Measurements from ENCODE around the gene PLEKHO2.

Gene PLEKHO2

GRCh38 chr15:64892847-64893403 lies 51.2 kb downstream of the PLEKHO2 start:
- DNase-seq (ENCODE audit: low spot score), result peak; percentile 42

- DNase-seq (ENCODE audit: low spot score), result peak; percentile 100
Observed at GRCh38 chr15:64893481-64894394, 52.0 kb downstream of the PLEKHO2 start.

DNA sequence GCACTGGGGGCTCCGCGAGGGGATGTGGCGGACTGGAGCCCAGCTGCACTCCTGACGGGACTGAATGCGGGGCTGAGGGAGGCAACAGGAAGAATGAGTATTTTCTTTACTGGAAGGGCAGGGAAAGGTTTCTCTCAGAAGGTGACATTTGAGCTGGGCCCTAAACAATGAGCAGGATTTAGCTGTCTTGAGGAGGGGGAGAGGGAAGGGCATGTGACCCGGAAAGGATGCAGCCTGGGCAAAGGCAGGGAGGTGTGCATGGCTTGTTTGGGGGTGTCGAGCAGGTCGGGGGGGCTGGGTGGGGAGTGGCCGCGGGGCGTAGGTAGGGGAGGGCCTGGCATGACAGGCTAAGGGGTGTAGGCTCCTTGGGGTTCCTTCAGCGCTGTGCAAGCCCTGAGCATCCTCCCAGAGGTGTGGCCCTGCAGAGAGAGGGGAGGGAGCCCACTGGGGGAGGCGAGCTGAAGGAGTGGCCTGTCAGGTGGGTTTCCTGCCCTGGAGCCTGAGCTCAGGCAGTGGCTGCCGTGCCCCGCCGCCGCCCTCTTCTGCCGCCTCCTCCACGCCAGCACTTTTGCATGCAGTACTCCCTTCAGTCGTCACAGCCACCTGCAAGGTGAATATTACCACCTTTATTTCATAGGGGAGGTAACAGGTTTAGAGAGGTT lies 52.8 kb downstream of the PLEKHO2 start:
- DNase-seq (ENCODE audit: low spot score), result peak; percentile 86

GRCh38 chr15:64895285-64896065 lies 53.8 kb downstream of the PLEKHO2 start:
- DNase-seq (ENCODE audit: low spot score), result peak; percentile 72

GRCh38 chr15:64896371-64897069 lies 54.8 kb downstream of the PLEKHO2 start:
- no peak for DNase-seq (ENCODE audit: low spot score)

DNA sequence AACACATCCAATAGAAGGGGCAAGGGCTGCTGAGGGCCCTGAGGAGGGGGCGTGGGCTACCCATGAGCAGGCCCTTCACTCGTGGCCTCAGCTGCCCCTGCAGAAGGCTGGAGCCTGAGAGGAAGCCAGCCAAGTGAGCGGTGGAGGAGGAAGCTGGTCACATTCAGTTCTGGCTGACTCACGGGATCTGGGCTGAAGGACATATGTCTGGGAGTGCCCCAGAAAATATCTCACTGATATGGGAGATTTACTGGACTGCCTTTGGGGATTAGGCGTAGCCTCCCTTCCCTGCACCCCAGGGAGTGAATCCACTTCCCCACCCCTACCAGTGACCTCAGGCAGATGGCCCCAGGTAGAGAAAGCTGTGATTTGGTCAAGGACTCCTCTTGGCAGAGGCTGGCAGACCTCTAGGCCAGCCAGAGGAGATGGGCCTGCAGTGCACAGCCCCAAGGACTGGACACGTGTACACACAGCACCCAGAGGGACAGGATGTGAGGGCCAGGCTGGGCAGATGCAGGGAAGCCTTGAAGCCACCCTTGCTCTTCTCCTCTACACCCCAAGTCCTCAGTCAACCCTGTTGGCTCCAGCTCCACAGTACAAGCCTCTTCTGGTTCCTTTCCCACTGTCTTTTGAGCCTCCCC lies 55.8 kb downstream of the PLEKHO2 start:
- no peak for DNase-seq (ENCODE audit: low spot score)

DNA sequence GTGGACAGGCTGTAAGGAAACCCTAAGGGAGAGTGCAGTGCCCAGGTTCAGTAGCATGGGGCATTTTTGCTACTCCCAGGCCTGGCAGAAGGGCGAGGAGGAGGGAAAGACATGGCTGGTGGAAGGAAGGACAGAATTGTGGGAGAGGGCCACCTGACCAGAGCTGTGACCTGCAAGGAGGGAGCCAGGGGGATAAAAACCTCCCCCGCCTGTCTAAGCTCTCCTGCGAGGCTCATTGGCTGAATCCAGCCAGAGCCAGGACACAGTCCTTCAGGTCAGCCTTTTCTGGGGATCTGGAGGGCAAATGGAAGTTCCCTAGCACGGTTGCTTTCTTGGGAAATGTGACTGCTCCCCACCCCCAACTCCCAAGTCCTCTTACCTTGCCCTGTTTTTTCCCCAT lies 56.7 kb downstream of the PLEKHO2 start:
- DNase-seq (ENCODE audit: low spot score), result no peak

DNA sequence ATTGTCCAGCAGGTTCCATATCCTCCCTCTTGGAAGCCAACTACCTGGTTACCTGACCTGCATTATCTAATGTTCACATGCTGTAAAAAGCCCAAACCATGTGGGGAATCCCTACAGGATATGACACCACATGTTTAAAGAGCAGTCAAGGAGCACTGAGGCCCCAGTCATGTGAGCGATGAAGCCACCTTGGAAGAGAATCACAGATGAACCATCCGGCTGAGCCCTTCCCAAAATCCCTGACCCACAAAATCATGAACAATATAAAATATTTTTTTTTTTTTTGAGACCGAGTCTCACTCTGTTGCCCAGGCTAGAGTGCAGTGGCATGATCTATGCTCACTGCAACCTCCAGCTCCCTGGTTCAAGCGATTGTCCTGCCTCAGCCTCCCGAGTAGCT lies 59.4 kb downstream of the PLEKHO2 start:
- DNase-seq (ENCODE audit: low spot score), result no peak

DNA sequence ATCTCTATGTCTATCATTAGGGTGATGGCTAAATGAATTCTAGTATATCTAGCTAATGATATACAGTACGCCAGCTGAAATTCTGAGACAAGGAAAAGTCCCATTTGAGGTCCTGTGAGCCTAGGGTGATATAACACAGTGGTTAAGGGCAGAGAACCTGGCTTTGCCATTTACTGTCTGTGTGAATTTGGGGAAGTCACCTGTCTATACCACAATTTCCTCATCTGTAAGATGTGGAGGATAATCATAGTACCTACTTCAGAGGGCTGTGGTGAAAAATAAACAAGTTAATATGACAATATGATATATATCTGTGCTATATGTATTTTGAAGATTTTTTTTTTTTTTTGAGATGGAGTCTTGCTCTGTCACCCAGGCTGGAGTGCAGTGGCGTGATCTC lies 60.2 kb downstream of the PLEKHO2 start:
- DNase-seq (ENCODE audit: low spot score), result no peak

DNA sequence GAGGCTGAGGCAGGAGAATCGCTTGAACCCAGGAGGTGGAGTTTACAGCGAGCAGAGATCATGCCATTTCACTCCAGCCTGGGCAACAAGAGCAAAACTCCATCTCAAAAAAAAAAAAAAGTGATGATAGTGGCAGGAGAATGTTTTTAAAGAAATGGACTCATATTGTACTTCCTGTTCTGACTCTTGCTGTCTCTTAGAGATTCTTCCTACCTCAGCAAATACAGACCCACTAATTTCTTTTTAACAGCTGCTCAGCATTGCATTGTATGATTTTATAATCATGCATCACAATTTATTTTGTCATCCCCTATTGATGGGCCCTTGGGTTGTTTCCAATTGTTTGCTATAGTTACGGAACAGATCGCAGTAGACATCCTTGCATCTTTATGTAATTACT lies 61.1 kb downstream of the PLEKHO2 start:
- no peak for DNase-seq (ENCODE audit: low spot score)

GRCh38 chr15:64903326-64903950 lies 61.7 kb downstream of the PLEKHO2 start:
- no peak for DNase-seq (ENCODE audit: low spot score)

DNA sequence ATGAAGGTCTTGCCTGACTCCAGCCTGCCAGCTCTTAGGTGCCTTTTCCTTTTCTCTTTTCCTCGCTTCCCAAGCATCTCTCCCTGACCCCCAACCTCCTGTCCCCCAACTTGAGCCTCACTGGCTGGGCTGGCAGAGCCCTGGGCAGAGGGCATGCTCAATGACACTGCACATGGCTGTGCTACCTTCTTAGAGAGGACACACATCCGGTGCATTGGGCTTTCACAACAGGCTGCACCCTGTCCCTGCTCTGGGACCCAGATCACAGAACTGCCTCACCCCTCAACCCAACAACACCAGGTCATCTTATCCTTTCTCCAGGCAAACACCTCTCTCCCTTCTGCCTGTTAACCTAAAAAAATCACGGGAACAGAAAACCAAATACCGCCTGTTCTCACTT lies 62.5 kb downstream of the PLEKHO2 start:
- DNase-seq (ENCODE audit: low spot score), result no peak

- peak; percentile 80 for DNase-seq (ENCODE audit: low spot score)
Observed at GRCh38 chr15:64905119-64905831, 63.6 kb downstream of the PLEKHO2 start.

DNA sequence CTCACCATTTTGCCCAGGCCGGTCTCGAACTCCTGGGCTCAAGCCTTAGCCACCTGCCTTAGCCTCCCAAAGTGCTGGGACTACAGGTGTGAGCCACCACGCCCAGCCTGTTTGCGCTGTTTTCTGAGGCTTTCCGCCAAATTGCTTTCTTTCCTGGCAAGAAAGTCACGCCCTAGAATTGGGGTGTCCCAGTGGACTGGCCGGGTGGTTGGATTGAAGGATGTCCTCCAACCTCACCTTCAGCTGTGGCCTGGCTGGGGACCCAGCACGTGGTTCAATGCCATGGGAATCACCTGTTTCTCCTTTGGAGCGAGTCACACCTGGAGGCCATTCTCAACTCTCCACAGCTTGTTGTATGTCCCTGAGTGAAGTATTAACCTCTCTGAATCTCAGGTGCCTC lies 64.2 kb downstream of the PLEKHO2 start:
- DNase-seq (ENCODE audit: low spot score), result no peak

DNA sequence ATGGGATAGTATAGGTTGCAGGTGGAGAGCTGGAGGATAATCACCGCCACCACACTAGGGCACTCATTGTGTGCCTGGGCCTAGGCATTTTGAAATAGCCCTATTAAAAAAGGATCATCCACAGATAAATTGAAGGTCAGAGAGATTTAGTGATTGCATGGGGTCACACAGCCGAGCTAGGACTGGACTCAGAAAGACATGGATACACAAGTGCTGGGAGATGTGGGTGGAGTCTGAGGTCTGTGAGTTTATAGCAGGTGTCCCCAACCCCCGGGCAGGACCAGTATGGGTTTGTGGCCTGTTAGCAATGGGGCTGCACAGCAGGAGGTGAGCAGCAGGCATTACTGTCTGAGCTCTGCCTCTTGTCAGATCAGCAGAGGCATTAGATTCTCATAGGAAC lies 64.7 kb downstream of the PLEKHO2 start:
- DNase-seq (ENCODE audit: low spot score), result no peak

DNA sequence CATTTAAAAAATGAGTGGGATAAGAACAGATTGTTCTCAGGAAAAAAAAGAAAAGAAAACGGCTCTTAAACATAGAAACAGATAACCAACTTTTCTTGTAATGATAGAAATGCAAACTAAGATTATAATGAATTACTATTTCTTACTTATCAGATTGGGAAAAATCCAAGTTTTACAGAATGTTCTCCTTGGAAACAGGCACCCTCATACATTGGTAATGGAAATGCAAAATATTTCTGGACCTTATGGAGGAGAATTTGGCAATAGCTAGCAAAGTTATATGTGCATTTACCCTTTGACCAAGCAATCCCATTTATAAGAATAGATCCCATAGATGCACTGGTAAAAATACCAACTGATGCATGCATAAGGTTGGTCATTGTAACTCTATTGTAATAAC lies 66.3 kb downstream of the PLEKHO2 start:
- DNase-seq (ENCODE audit: low spot score), result no peak

DNA sequence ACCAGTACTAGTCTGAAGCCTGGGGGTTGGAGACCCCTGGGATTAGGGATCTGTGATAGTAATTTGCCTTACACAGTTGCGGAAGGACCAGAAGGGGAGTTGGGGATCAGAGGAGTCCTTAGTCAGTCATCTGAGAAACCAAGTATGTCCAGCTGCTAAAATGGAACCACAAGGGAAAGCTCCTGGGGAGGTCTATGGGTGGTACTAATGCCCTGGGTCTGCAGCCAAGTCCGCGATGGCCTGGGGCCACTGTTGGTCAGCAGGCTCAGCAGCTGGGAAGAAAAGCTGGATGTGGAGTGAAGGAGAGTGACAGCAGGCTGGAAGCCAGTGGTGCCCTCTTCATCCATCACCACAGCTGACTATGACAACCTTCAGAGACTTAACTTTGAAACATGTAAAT lies 67.8 kb downstream of the PLEKHO2 start:
- no peak for DNase-seq (ENCODE audit: low spot score)

DNA sequence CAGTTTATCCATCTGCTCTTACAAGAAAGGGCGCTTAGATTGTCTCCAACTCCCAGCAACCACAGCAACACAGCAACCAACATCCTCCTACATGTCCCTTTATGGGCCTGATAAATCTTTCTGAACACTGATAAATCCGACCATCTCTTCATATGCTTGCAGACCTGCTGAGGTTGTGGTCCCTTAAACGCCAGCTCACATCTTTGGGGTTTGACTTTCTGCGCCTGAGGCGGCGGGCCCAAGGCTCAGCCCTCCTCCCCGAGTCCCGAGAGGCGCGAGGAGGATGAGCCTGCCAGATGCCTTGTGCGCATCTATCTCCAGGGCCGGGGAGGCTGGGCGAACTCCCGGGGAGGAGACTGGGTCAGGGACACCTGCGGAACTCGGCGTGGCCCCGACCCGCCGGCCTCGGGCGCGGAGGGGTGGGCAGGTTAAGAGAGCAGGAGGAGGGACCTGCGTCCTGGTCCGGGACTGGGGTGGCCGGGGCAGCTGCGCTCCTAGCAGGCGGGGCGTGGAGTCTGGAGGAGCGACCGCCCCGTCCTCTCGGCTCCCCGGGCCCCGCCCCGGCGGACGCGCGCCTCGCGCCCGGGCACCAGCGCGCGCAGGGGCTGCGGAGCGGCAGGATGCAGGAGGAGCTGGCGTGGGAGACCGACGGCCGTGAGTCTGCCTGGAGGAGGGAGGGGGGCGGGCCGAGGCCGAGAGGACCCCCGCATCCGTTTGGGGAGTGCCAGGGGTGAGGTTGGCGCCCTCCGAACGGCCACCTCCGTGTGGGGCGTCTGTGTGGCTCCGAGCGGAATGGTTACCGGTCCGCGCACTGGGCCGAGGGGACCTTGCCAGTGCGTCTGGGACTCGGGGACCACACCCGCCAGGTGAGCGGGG lies 69.8 kb downstream of the PLEKHO2 start, which contains the start of gene ANKDD1A:
TSS of gene ANKDD1A (plus strand) at position 592 of the 876 bp plus-strand sequence. CDS start at position 621, 29 bp downstream.
- DNase-seq (ENCODE audit: low spot score), result peak; percentile 52
